ENCODE results near the gene PLCD1. TPM values are rescaled to one million over a fixed set of nuclear protein-coding genes. Genes with fewer than 3 reads are reported as not detected.

The PLCD1 gene
- total RNA-seq, 1 experiment from 2014 or later, result 27.1 TPM

DNA sequence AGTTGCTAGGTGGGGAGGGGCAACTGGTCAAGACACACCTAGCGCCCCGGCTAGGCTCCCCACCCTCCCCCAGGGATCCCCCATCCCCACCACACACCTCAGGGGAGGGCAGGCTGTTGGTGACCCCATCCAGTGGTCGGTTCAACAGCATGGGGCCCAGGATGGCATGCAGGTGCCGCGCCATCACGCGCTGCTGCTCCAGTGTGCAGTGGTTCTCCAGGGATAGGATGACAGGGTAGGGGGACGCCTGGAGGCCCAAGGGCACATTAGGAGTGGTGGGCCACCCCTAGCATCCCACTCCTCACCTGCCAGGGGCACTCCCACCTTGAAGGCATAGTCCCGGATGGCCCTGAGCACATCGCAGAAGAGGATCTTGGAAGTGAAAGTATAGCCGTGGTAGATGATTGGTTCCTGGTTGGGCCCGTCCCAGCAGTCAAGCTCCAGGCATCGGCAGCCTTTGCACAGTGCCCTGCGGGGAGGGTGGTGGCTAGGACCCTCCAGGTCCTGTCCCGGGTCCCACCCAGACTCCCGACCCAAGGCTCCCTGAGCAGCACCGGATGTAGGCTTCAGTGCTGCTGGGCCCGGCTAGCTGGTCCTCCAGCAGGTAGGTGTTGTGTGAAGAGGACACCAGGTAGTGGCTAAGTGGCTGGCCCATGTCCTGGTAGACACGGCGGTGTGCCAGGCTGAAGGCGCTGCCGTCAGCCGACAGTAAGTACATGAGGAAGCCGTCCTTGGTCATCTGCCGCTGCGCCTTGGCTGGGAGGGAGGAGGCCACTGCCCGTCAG is 19.4 kb downstream of the PLCD1 start:
- no peak overlapping the region for H4K5ac ChIP-seq (ENCODE audit: insufficient read length, low read depth, low read length)
- DNase-seq, result no peak
- no peak overlapping the region for H2BK12ac ChIP-seq (ENCODE audit: insufficient read length, low read depth, low read length)
- no peak overlapping the region for H2BK20ac ChIP-seq (ENCODE audit: low read depth, low read length, poor library complexity, severe bottlenecking)
- peaks cover 0 to 24% (median 18%) of the 10 kb centered on the region in 3 experiments; a peak in 6 of 7 replicates for H3K36me3 Mint-ChIP-seq (ENCODE audit: insufficient read depth in 1 of 3, low read depth in 3 of 3)
- H3K4ac ChIP-seq (ENCODE audit: low read depth, low read length), result no peak overlapping the region
- no peak overlapping the region for H2AFZ ChIP-seq (ENCODE audit: low read length)
- H3K9ac ChIP-seq (ENCODE audit: extremely low read depth, insufficient read length, low read length), result no peak overlapping the region
- no peaks in the 10 kb centered on the region for H3K79me1 ChIP-seq (ENCODE audit: insufficient read depth, low read depth, low read length, poor library complexity, severe bottlenecking)
- H4K91ac ChIP-seq (ENCODE audit: insufficient read length, low read depth, low read length), result no peak overlapping the region
- TF ChIP-seq, protein P1, sequence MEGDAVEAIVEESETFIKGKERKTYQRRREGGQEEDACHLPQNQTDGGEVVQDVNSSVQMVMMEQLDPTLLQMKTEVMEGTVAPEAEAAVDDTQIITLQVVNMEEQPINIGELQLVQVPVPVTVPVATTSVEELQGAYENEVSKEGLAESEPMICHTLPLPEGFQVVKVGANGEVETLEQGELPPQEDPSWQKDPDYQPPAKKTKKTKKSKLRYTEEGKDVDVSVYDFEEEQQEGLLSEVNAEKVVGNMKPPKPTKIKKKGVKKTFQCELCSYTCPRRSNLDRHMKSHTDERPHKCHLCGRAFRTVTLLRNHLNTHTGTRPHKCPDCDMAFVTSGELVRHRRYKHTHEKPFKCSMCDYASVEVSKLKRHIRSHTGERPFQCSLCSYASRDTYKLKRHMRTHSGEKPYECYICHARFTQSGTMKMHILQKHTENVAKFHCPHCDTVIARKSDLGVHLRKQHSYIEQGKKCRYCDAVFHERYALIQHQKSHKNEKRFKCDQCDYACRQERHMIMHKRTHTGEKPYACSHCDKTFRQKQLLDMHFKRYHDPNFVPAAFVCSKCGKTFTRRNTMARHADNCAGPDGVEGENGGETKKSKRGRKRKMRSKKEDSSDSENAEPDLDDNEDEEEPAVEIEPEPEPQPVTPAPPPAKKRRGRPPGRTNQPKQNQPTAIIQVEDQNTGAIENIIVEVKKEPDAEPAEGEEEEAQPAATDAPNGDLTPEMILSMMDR (conservative IDR thresholded peaks at IDR 0.05), result no peak
- H2BK15ac ChIP-seq (ENCODE audit: low read depth, low read length), result no peak overlapping the region
- no peaks in the 10 kb centered on the region for H3K23me2 ChIP-seq (ENCODE audit: insufficient read length, low read depth, low read length, poor library complexity, severe bottlenecking)
- no peak overlapping the region for H3T11ph ChIP-seq (ENCODE audit: low read length)
- no peaks in the 10 kb centered on the region for H3K79me2 ChIP-seq (ENCODE audit: insufficient read depth, low read length)
- H3K27me3 ChIP-seq (ENCODE audit: insufficient read depth, low read length), result no peaks in the 10 kb centered on the region
- H3K14ac ChIP-seq (ENCODE audit: insufficient read depth, low read length), result no peak overlapping the region; the same call in 1 of the 2 replicates
- H3K27ac Mint-ChIP-seq, result no peak overlapping the region; a peak in 1 of 7 replicates
- H3K27me3 Mint-ChIP-seq (ENCODE audit: low read depth), result no peaks in the 10 kb centered on the region
- no peak overlapping the region for H3K4me2 ChIP-seq (ENCODE audit: insufficient read depth, insufficient read length, low read length)
- no peak overlapping the region for H3K56ac ChIP-seq (ENCODE audit: insufficient read length, low read depth, low read length)
- no peak overlapping the region for H3K23ac ChIP-seq (ENCODE audit: insufficient read length, low read depth, low read length)
- no peak overlapping the region for H3K18ac ChIP-seq (ENCODE audit: insufficient read length, low read depth, low read length)
- H3K9me3 ChIP-seq (ENCODE audit: control insufficient read depth, low read depth, low read length), result no peaks in the 10 kb centered on the region
- no peak overlapping the region for H2BK5ac ChIP-seq (ENCODE audit: insufficient read length, low read length)
- H4K20me1 ChIP-seq (ENCODE audit: control insufficient read depth, insufficient read depth, insufficient read length), result no peaks in the 10 kb centered on the region
- H3K4me1 Mint-ChIP-seq, result no peaks in the 10 kb centered on the region
- H3K4me3 Mint-ChIP-seq, result no peak overlapping the region
- no peaks in the 10 kb centered on the region for H3K4me1 ChIP-seq (ENCODE audit: insufficient read depth, low read length)
- no peak overlapping the region for H2BK120ac ChIP-seq (ENCODE audit: low read depth, low read length, poor library complexity, severe bottlenecking)
- H4K8ac ChIP-seq (replicated peaks; ENCODE audit: insufficient read length, low read depth, low read length), result no peak overlapping the region
- H2AK5ac ChIP-seq (ENCODE audit: insufficient read length, low read length), result no peak overlapping the region
- H3K9me3 Mint-ChIP-seq, result no peaks in the 10 kb centered on the region; a peak in 1 of 5 replicates
- WGBS (ENCODE audit: extremely low coverage, insufficient read length, low lambda C conversion rate), result no CpG with 5 or more reads among the region's 27 CpGs
- H3K27ac ChIP-seq (ENCODE audit: insufficient read length, low read depth, low read length), result no peak overlapping the region

Measured in H9 (cell line).